Activated CD4-positive, alpha-beta T cell treated with anti-CD3 and anti-CD28 coated beads for 1 hour (primary cell): Measurements from ENCODE around the gene FSIP1.

Experiments used
- DNase-seq: peaks from one replicate; pipeline ENCODE4 v3.0.0-alpha.2; 2020

The FSIP1 gene

GRCh38 chr15:39580117-39580484 lies 202.5 kb downstream of the FSIP1 start:
- DNase-seq = peak; percentile 65

GRCh38 chr15:39579487-39580116 lies 203.0 kb downstream of the FSIP1 start:
- DNase-seq = no peak

GRCh38 chr15:39578851-39579486 lies 203.7 kb downstream of the FSIP1 start:
- DNase-seq = no peak

GRCh38 chr15:39575180-39575579 lies 207.5 kb downstream of the FSIP1 start:
- DNase-seq = no peak

GRCh38 chr15:39574427-39574826 lies 208.2 kb downstream of the FSIP1 start:
- DNase-seq = no peak

GRCh38 chr15:39573844-39574243 lies 208.8 kb downstream of the FSIP1 start:
- DNase-seq = no peak

- DNase-seq = no peak
Measured at GRCh38 chr15:39573287-39573686, 209.4 kb downstream of the FSIP1 start.

GRCh38 chr15:39565851-39566250 lies 216.8 kb downstream of the FSIP1 start:
- DNase-seq = no peak

GRCh38 chr15:39564972-39565665 lies 217.5 kb downstream of the FSIP1 start:
- no peak for DNase-seq

GRCh38 chr15:39558421-39558820 lies 224.2 kb downstream of the FSIP1 start:
- no peak for DNase-seq

- no peak for DNase-seq
Measured at GRCh38 chr15:39556461-39556860, 226.2 kb downstream of the FSIP1 start.

- DNase-seq = no peak
Measured at GRCh38 chr15:39555885-39556284, 226.8 kb downstream of the FSIP1 start.

- DNase-seq = no peak
Measured at GRCh38 chr15:39554746-39555387, 227.8 kb downstream of the FSIP1 start.

GRCh38 chr15:39553947-39554693 lies 228.5 kb downstream of the FSIP1 start:
- no peak for DNase-seq

GRCh38 chr15:39552556-39552955 lies 230.1 kb downstream of the FSIP1 start:
- DNase-seq = no peak

- no peak for DNase-seq
Measured at GRCh38 chr15:39551476-39551875, 231.2 kb downstream of the FSIP1 start.
